Urothelium cell line (cell line): ENCODE data around the gene SEC22A.

ENCODE experiments used
- DNase-seq: peaks from one replicate; pipeline ENCODE4 v3.0.0; 2011; ENCODE audit warnings: low spot score, mixed read lengths
- FAIRE-seq: peaks from 2 replicates; lab custom pipeline; 2011; peaks lifted over from hg19 to GRCh38; lab: Jason Lieb, UNC

The SEC22A gene

GRCh38 chr3:123301331-123302184 is 99.8 kb downstream of the SEC22A start:
- FAIRE-seq (no peak), DNase-seq (no peak)

- DNase-seq (no peak), FAIRE-seq (peak; percentile 86)
These were observed 101.2 kb downstream of the SEC22A start for GRCh38 chr3:123302961-123303360.

GRCh38 chr3:123303976-123304560 is 102.3 kb downstream of the SEC22A start:
- no peak for DNase-seq
- no peak for FAIRE-seq

- DNase-seq (no peak), FAIRE-seq (no peak)
These were observed 103.4 kb downstream of the SEC22A start for GRCh38 chr3:123305192-123305591.

- DNase-seq = no peak
- FAIRE-seq = no peak
These were observed 105.3 kb downstream of the SEC22A start for GRCh38 chr3:123307064-123307463.

- FAIRE-seq = no peak
These were observed 108.4 kb downstream of the SEC22A start for GRCh38 chr3:123310186-123310585.

GRCh38 chr3:123310741-123311140 is 109.0 kb downstream of the SEC22A start:
- FAIRE-seq = no peak
- DNase-seq = no peak

More at GRCh38 chr3:123310186-123310585, 108.4 kb downstream of the SEC22A start:
- DNase-seq = no peak

- DNase-seq (no peak), FAIRE-seq (no peak)
These were observed 109.5 kb downstream of the SEC22A start for GRCh38 chr3:123311201-123311600.

GRCh38 chr3:123312331-123313265 is 110.9 kb downstream of the SEC22A start:
- FAIRE-seq (peak; percentile 30), DNase-seq (no peak)

- FAIRE-seq (no peak), DNase-seq (no peak)
These were observed 112.1 kb downstream of the SEC22A start for GRCh38 chr3:123313889-123314288.

GRCh38 chr3:123314359-123315270 is 112.9 kb downstream of the SEC22A start:
- no peak for DNase-seq
- no peak for FAIRE-seq

GRCh38 chr3:123315271-123315595 is 113.5 kb downstream of the SEC22A start:
- no peak for FAIRE-seq
- DNase-seq = no peak

- FAIRE-seq = peak; percentile 42
These were observed 116.0 kb downstream of the SEC22A start for GRCh38 chr3:123317716-123318115.

GRCh38 chr3:123318374-123318773 is 116.6 kb downstream of the SEC22A start:
- FAIRE-seq = no peak

More at GRCh38 chr3:123317716-123318115, 116.0 kb downstream of the SEC22A start:
- no peak for DNase-seq

GRCh38 chr3:123319760-123320159 is 118.0 kb downstream of the SEC22A start:
- FAIRE-seq (no peak), DNase-seq (no peak)

More at GRCh38 chr3:123318374-123318773, 116.6 kb downstream of the SEC22A start:
- no peak for DNase-seq

- DNase-seq = no peak
- FAIRE-seq = no peak
These were observed 118.5 kb downstream of the SEC22A start for GRCh38 chr3:123320221-123320620.

GRCh38 chr3:123321806-123322205 is 120.1 kb downstream of the SEC22A start:
- FAIRE-seq (no peak), DNase-seq (no peak)

GRCh38 chr3:123322866-123323265 is 121.1 kb downstream of the SEC22A start:
- DNase-seq (no peak), FAIRE-seq (no peak)
